Mucosa of stomach (tissue), 1 donor: ENCODE measurements around the gene AK2.

Experiments used
- H3K27me3 ChIP-seq: one replicate; pipeline ENCODE4 v1.7.0; 2013; ENCODE audit warnings: mild to moderate bottlenecking, low read length; ENCODE audit not compliant: control insufficient read depth, insufficient read depth
- H3K36me3 ChIP-seq: one replicate; pipeline ENCODE4 v1.7.0; 2013; ENCODE audit warnings: low read length; ENCODE audit not compliant: control insufficient read depth, insufficient read depth
- H3K4me1 ChIP-seq: one replicate; pipeline ENCODE4 v1.7.0; 2013; ENCODE audit warnings: mild to moderate bottlenecking, low read length; ENCODE audit not compliant: control insufficient read depth, insufficient read depth
- H3K4me3 ChIP-seq: one replicate; pipeline ENCODE4 v1.7.0; 2013; ENCODE audit warnings: low read length
- H3K9ac ChIP-seq: one replicate; pipeline ENCODE4 v1.7.0; 2013; ENCODE audit warnings: mild to moderate bottlenecking, low read length, moderate library complexity
- H3K9me3 ChIP-seq: one replicate; pipeline ENCODE4 v1.7.0; 2013; ENCODE audit warnings: mild to moderate bottlenecking, low read length, moderate library complexity; ENCODE audit not compliant: control insufficient read depth
- donor health status: Pancreatic carcinoma.

The AK2 gene

GRCh38 chr1:32971576-32971975, 65.1 kb downstream of the AK2 start:
- H3K4me3 ChIP-seq, result no peak overlapping the region
- no peaks in the 10 kb centered on the region for H3K9me3 ChIP-seq
- peaks cover 14% of the 10 kb centered on the region for H3K27me3 ChIP-seq
- H3K36me3 ChIP-seq, result no peaks in the 10 kb centered on the region
- peaks cover 8% of the 10 kb centered on the region for H3K4me1 ChIP-seq
- no peak overlapping the region for H3K9ac ChIP-seq

GRCh38 chr1:32971156-32971555, 65.5 kb downstream of the AK2 start:
- Histone ChIP-seq H3K9me3 (no peaks in the 10 kb centered on the region), H3K27me3 (peaks cover 14% of the 10 kb centered on the region), H3K4me3 (no peak overlapping the region), H3K4me1 (peaks cover 8% of the 10 kb centered on the region), H3K9ac (no peak overlapping the region), H3K36me3 (no peaks in the 10 kb centered on the region)

GRCh38 chr1:32969566-32969965, 67.1 kb downstream of the AK2 start:
- Histone ChIP-seq H3K4me1 (peaks cover 15% of the 10 kb centered on the region), H3K9ac (no peak overlapping the region), H3K9me3 (no peaks in the 10 kb centered on the region), H3K27me3 (peaks cover 14% of the 10 kb centered on the region), H3K36me3 (no peaks in the 10 kb centered on the region), H3K4me3 (no peak overlapping the region)

- no peaks in the 10 kb centered on the region for H3K9me3 ChIP-seq
- no peak overlapping the region for H3K9ac ChIP-seq
- H3K4me3 ChIP-seq, result no peak overlapping the region
- no peaks in the 10 kb centered on the region for H3K36me3 ChIP-seq
- peaks cover 12% of the 10 kb centered on the region for H3K27me3 ChIP-seq
- peaks cover 15% of the 10 kb centered on the region for H3K4me1 ChIP-seq
These were observed 68.7 kb downstream of the AK2 start for GRCh38 chr1:32967888-32968568.

- H3K4me1 ChIP-seq, result peaks cover 14% of the 10 kb centered on the region
- no peaks in the 10 kb centered on the region for H3K9me3 ChIP-seq
- peaks cover 6% of the 10 kb centered on the region for H3K27me3 ChIP-seq
- H3K9ac ChIP-seq, result no peak overlapping the region
- H3K4me3 ChIP-seq, result no peak overlapping the region
- no peaks in the 10 kb centered on the region for H3K36me3 ChIP-seq
These were observed 69.8 kb downstream of the AK2 start for GRCh38 chr1:32966900-32967299.

- Histone ChIP-seq H3K4me3 (peak overlapping the region; percentile 36), H3K36me3 (no peaks in the 10 kb centered on the region), H3K27me3 (no peaks in the 10 kb centered on the region), H3K4me1 (peaks cover 21% of the 10 kb centered on the region), H3K9ac (peak overlapping the region; percentile 17), H3K9me3 (no peaks in the 10 kb centered on the region)
These were observed 71.4 kb downstream of the AK2 start for GRCh38 chr1:32965251-32965747.

- Histone ChIP-seq H3K9me3 (no peaks in the 10 kb centered on the region), H3K36me3 (no peaks in the 10 kb centered on the region), H3K9ac (peak within 1 kb of the TSS; percentile 76), H3K4me1 (peaks cover 21% of the 10 kb centered on the region), H3K27me3 (no peaks in the 10 kb centered on the region), H3K4me3 (peak within 1 kb of the TSS; percentile 67)
These were observed 72.0 kb downstream of the AK2 start, which contains the start of gene RNF19B for GRCh38 chr1:32964461-32965250. Gene RNF19B, minus strand, starts transcription at chr1:32964809. Its CDS starts 124 bp downstream, at chr1:32964685.

GRCh38 chr1:32963746-32964460, 72.8 kb downstream of the AK2 start:
- H3K9ac ChIP-seq, result peak overlapping the region; percentile 69
- H3K27me3 ChIP-seq, result no peaks in the 10 kb centered on the region
- peaks cover 21% of the 10 kb centered on the region for H3K4me1 ChIP-seq
- peak overlapping the region; percentile 67 for H3K4me3 ChIP-seq
- no peaks in the 10 kb centered on the region for H3K9me3 ChIP-seq
- no peaks in the 10 kb centered on the region for H3K36me3 ChIP-seq

GRCh38 chr1:32962248-32962896, 74.3 kb downstream of the AK2 start:
- peaks cover 21% of the 10 kb centered on the region for H3K4me1 ChIP-seq
- H3K27me3 ChIP-seq, result no peaks in the 10 kb centered on the region
- H3K4me3 ChIP-seq, result peak overlapping the region; percentile 67
- H3K36me3 ChIP-seq, result no peaks in the 10 kb centered on the region
- no peaks in the 10 kb centered on the region for H3K9me3 ChIP-seq
- peak overlapping the region; percentile 69 for H3K9ac ChIP-seq

- H3K9me3 ChIP-seq, result no peaks in the 10 kb centered on the region
- H3K4me1 ChIP-seq, result peaks cover 21% of the 10 kb centered on the region
- H3K4me3 ChIP-seq, result no peak overlapping the region
- no peaks in the 10 kb centered on the region for H3K27me3 ChIP-seq
- H3K9ac ChIP-seq, result no peak overlapping the region
- H3K36me3 ChIP-seq, result no peaks in the 10 kb centered on the region
These were observed 75.8 kb downstream of the AK2 start for GRCh38 chr1:32960819-32961355.

- H3K9ac ChIP-seq, result no peak overlapping the region
- H3K4me1 ChIP-seq, result peaks cover 21% of the 10 kb centered on the region
- H3K36me3 ChIP-seq, result no peaks in the 10 kb centered on the region
- no peaks in the 10 kb centered on the region for H3K9me3 ChIP-seq
- H3K4me3 ChIP-seq, result no peak overlapping the region
- no peaks in the 10 kb centered on the region for H3K27me3 ChIP-seq
These were observed 76.3 kb downstream of the AK2 start for GRCh38 chr1:32960342-32960741.
